ENCODE data around the gene MYH15. TPM values are rescaled to one million over a fixed set of nuclear protein-coding genes. Genes with fewer than 3 reads are reported as not detected.

The MYH15 gene
- total RNA-seq, 4 donors from 2014 or later: 0.18 to 0.38 TPM; not detected in 2

DNA sequence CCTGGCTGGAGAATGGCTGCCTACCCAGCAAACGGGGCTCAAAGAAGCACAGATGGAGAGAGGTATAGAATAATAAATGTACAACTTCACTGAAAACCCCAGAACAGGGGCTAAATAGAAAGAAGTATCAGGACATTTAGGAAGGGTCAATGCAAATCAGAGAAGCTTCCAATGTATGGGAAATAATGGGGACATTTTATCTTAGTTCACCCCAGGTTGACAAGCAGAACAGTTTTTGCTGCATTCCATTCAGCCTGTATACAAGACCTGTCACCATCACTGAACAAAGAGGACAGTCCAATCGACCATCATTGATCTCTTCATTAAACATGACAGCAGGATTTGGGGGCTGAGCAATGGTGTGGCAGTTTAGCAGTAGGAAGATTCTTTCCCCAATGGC, 68.1 kb downstream of the MYH15 start:
- TF ChIP-seq POLR2A (IDR thresholded peaks at IDR 0.05): no peak
- TF ChIP-seq, protein P1, sequence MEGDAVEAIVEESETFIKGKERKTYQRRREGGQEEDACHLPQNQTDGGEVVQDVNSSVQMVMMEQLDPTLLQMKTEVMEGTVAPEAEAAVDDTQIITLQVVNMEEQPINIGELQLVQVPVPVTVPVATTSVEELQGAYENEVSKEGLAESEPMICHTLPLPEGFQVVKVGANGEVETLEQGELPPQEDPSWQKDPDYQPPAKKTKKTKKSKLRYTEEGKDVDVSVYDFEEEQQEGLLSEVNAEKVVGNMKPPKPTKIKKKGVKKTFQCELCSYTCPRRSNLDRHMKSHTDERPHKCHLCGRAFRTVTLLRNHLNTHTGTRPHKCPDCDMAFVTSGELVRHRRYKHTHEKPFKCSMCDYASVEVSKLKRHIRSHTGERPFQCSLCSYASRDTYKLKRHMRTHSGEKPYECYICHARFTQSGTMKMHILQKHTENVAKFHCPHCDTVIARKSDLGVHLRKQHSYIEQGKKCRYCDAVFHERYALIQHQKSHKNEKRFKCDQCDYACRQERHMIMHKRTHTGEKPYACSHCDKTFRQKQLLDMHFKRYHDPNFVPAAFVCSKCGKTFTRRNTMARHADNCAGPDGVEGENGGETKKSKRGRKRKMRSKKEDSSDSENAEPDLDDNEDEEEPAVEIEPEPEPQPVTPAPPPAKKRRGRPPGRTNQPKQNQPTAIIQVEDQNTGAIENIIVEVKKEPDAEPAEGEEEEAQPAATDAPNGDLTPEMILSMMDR (IDR thresholded peaks at IDR 0.05): no peak
- H3K9me3 ChIP-seq: peaks cover 0 to 1% (median 0%) of the 10 kb centered on the region in 4 donors
- H3K36me3 ChIP-seq: no peaks in the 10 kb centered on the region
- no peaks in the 10 kb centered on the region for H3K27me3 ChIP-seq
- H3K27ac ChIP-seq: no peak overlapping the region
- no peak for DNase-seq
- no peaks in the 10 kb centered on the region for H3K4me1 ChIP-seq
- H3K4me3 ChIP-seq: no peak overlapping the region

DNA sequence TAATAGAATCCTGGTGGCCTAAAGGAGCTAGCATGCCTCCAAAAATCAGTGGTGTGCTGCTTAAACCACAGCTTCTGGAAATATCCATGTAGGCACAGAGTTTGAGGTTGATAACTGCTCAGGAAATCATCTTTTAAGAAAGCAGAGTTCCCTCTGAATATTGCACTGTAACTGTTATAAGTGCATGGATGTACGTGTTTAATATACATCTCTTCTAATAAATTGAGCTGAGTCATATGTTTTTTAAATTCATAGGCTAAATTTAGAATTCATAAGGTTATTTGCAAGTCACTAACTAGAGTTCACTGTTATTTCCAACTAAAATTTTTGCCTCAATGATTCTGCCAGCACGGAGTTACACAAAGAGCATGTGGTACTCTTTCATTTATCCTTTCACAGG, 68.9 kb downstream of the MYH15 start:
- no peaks in the 10 kb centered on the region for H3K9me3 ChIP-seq
- H3K27ac ChIP-seq: no peak overlapping the region
- TF ChIP-seq, protein P1 (IDR thresholded peaks at IDR 0.05): no peak
- no peak for TF ChIP-seq POLR2A (IDR thresholded peaks at IDR 0.05)
- H3K27me3 ChIP-seq: no peaks in the 10 kb centered on the region
- no peak for DNase-seq
- no peaks in the 10 kb centered on the region for H3K36me3 ChIP-seq
- H3K4me1 ChIP-seq: no peaks in the 10 kb centered on the region
- no peak overlapping the region for H3K4me3 ChIP-seq

DNA sequence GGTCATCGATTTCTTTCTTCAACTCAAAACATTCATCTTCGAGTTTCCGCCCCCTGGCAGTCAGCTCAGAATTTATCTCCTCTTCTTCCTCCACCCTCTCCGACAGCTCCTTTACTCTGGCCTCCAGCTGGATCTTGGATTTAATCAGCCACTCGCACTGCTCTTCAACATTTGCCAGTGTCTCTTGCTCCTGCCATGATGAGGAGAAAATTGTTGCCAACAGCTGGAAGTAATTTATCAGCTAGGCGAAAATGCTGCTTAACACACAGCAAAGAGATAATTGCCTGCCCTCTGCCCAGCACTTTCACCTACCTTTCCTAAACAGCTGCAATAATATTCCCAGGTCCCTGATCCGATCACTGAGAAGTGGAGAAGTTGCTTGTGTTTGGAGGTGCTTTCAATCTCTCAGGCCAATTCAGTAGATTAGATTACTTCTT, 69.3 kb downstream of the MYH15 start:
- DNase-seq: no peak
- TF ChIP-seq POLR2A (IDR thresholded peaks at IDR 0.05): no peak
- TF ChIP-seq, protein P1 (IDR thresholded peaks at IDR 0.05): no peak
- no peak overlapping the region for H3K27ac ChIP-seq
- no peaks in the 10 kb centered on the region for H3K27me3 ChIP-seq
- H3K4me1 ChIP-seq: no peaks in the 10 kb centered on the region
- H3K4me3 ChIP-seq: no peak overlapping the region
- no peaks in the 10 kb centered on the region for H3K36me3 ChIP-seq
- no peaks in the 10 kb centered on the region for H3K9me3 ChIP-seq

DNA sequence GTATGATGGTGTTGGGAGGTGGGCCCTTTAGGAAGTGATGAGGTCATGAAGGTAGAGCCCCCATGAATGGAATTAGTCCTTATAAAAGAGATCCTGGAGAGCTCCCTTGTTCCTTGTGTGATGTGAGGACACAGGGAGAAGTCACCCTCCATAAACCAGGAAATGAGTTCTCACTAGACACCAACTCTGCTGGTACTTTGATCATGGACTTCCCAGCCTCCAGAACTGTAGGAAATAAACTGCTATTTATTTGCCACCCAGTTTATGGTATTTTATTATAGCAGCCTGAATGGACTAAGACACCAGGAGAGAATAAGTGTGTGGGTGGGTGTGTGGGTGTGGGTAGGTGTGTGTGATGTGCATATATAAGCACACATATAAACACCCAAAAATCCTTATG, 71.9 kb downstream of the MYH15 start:
- no peak overlapping the region for H3K27ac ChIP-seq
- DNase-seq: no peak

DNA sequence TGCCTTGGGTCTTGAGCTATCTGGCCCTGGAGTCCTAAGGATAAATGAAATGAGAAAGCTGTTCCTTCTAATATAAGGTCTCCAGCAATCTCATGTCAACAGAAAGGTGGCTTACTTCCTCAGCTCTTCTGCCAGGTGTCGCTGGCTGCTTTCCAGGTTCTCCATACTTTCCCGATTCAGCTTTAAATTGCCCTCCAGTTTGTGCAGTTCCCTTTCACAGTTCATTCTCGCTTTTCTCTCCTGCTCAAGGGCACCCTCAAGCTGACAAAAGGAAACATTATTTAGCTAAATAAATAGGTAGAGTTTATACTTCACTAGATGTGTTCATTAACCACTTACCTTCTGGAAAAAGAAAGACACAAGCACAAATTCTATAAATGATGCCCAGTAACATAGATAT, 73.0 kb downstream of the MYH15 start:
- Histone ChIP-seq H3K36me3 (no peaks in the 10 kb centered on the region), H3K27ac (no peak overlapping the region), H3K4me3 (no peak overlapping the region), H3K4me1 (no peaks in the 10 kb centered on the region), H3K9me3 (no peaks in the 10 kb centered on the region), H3K27me3 (no peaks in the 10 kb centered on the region)
- no peak for DNase-seq
- TF ChIP-seq, protein P1 (IDR thresholded peaks at IDR 0.05): peak in 2 of 6 experiments; percentile 6 to 11
- no peak for TF ChIP-seq POLR2A (IDR thresholded peaks at IDR 0.05)

More for the DNA sequence above, 71.9 kb downstream of the MYH15 start:
- no peaks in the 10 kb centered on the region for H3K36me3 ChIP-seq
- no peaks in the 10 kb centered on the region for H3K27me3 ChIP-seq
- H3K4me3 ChIP-seq: no peak overlapping the region
- H3K4me1 ChIP-seq: no peaks in the 10 kb centered on the region
- no peaks in the 10 kb centered on the region for H3K9me3 ChIP-seq
- TF ChIP-seq, protein P1 (IDR thresholded peaks at IDR 0.05): no peak
- TF ChIP-seq POLR2A (IDR thresholded peaks at IDR 0.05): no peak

DNA sequence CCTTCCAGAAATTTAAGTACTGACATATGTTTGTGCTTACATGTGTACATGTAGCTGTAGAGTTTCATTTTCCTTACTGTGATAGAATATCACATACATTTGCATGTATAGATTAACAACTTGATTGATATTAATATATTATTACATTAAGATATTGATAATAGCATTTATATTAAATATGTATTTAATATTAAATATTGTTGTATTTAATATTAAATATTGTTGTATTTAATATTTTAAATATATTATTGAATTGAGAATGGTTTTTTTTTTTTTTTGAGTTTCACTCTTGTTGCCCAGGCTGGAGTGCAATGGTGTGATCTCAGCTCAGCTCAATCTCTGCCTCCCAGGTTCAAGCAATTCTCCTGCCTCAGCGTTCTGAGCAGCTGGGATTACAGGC, 76.5 kb downstream of the MYH15 start:
- Histone ChIP-seq H3K36me3 (no peaks in the 10 kb centered on the region), H3K4me1 (no peaks in the 10 kb centered on the region), H3K4me3 (no peak overlapping the region), H3K27ac (no peak overlapping the region), H3K9me3 (no peaks in the 10 kb centered on the region), H3K27me3 (no peaks in the 10 kb centered on the region)
- no peak for DNase-seq
- TF ChIP-seq POLR2A (IDR thresholded peaks at IDR 0.05): no peak

Data from Peyer's patch (tissue), 4 donors.